CD14-positive monocyte (primary cell): Measurements from ENCODE around the gene FZD7. TPM values are rescaled to one million over a fixed set of nuclear protein-coding genes. Genes with fewer than 3 reads are reported as not detected.

ENCODE experiments used
- DNase-seq, 3 donors: peaks; one replicate each; pipeline ENCODE4 v3.0.0-alpha.2; 2011 to 2022
- H2AFZ ChIP-seq: 2 replicates; pipeline ENCODE4 v1.6.0; 2012; ENCODE audit warnings: mild to moderate bottlenecking, low read depth, low read length, inconsistent platforms; ENCODE audit not compliant: insufficient read depth, poor library complexity, severe bottlenecking
- H3K27ac ChIP-seq, 2 donors: 1 replicate in 1 of 2; 2 replicates in 1 of 2; pipeline ENCODE4 v1.5.1; 2012 to 2013; ENCODE audit warnings: low read length in 2 of 2, control low read depth in 1 of 2, inconsistent platforms in 1 of 2, low read depth in 1 of 2, mild to moderate bottlenecking in 1 of 2
- H3K27me3 ChIP-seq, 2 donors: one replicate each; pipeline versions ENCODE4 v1.6.0 to v1.6.1; 2011 to 2013; ENCODE audit warnings: low read length in 2 of 2; ENCODE audit not compliant: control insufficient read depth in 2 of 2, insufficient read depth in 2 of 2
- H3K36me3 ChIP-seq, 2 donors: replicated peaks in 1 of 2; 1 replicate in 1 of 2; 2 replicates in 1 of 2; pipeline versions ENCODE4 v1.5.1 to v1.6.1; 2012 to 2013; ENCODE audit warnings: low read length in 2 of 2, control low read depth in 1 of 2, inconsistent platforms in 1 of 2, mild to moderate bottlenecking in 1 of 2; ENCODE audit not compliant: insufficient read depth in 2 of 2, control insufficient read depth in 1 of 2
- H3K4me1 ChIP-seq, 2 donors: 1 replicate in 1 of 2; 2 replicates in 1 of 2; pipeline versions ENCODE4 v1.5.1 to v1.6.1; 2012 to 2013; ENCODE audit warnings: low read length in 2 of 2, control low read depth in 1 of 2, inconsistent platforms in 1 of 2, mild to moderate bottlenecking in 1 of 2, moderate library complexity in 1 of 2; ENCODE audit not compliant: insufficient read depth in 2 of 2, control insufficient read depth in 1 of 2
- H3K4me2 ChIP-seq: replicated peaks from 2 replicates; pipeline ENCODE3; 2012; ENCODE audit warnings: low read length, moderate library complexity, mild to moderate bottlenecking; ENCODE audit not compliant: poor library complexity, severe bottlenecking; ENCODE audit errors: extremely low read depth
- H3K4me3 ChIP-seq, 3 experiments: fragments of 200-600 bp in 1 of 3; sonication (generic) in 1 of 3; replicated peaks in 1 of 3; 1 replicate in 2 of 3; 2 replicates in 1 of 3; pipeline ENCODE4 v1.5.1; 2011 to 2013; ENCODE audit warnings: low read length in 3 of 3, mild to moderate bottlenecking in 3 of 3, control low read depth in 2 of 3, low read depth in 2 of 3, inconsistent platforms in 1 of 3, moderate library complexity in 1 of 3
- H3K79me2 ChIP-seq: 2 replicates; pipeline ENCODE4 v1.6.0; 2012; ENCODE audit warnings: mild to moderate bottlenecking, control low read depth, inconsistent platforms, low read length, moderate library complexity; ENCODE audit not compliant: insufficient read depth
- H3K9ac ChIP-seq: 2 replicates; pipeline ENCODE4 v1.6.0; 2017; ENCODE audit warnings: low read length, mild to moderate bottlenecking; ENCODE audit not compliant: insufficient read depth, poor library complexity, severe bottlenecking
- H3K9me3 ChIP-seq, 2 donors: replicated peaks in 1 of 2; 1 replicate in 1 of 2; 2 replicates in 1 of 2; pipeline versions ENCODE4 v1.5.1 to v1.6.1; 2012 to 2013; ENCODE audit warnings: low read length in 2 of 2, control low read depth in 1 of 2; ENCODE audit not compliant: control insufficient read depth in 1 of 2, insufficient read depth in 1 of 2
- H4K20me1 ChIP-seq: 2 replicates; pipeline ENCODE4 v1.6.0; 2012; ENCODE audit warnings: mild to moderate bottlenecking, low read length, control low read depth, moderate library complexity; ENCODE audit not compliant: insufficient read depth
- H3K27ac Mint-ChIP-seq, 7 donors: one replicate each; pipeline ENCODE4 v1.8.0; 2020; ENCODE audit warnings: mild to moderate bottlenecking in 7 of 7, mixed read lengths in 7 of 7, moderate library complexity in 6 of 7, inconsistent platforms in 2 of 7
- H3K27me3 Mint-ChIP-seq, 3 donors: one replicate each; pipeline ENCODE4 v1.8.0; 2021 to 2022; ENCODE audit warnings: low read depth in 3 of 3, mild to moderate bottlenecking in 3 of 3, mixed read lengths in 3 of 3, moderate library complexity in 3 of 3, inconsistent platforms in 1 of 3
- H3K36me3 Mint-ChIP-seq, 2 donors: one replicate each; pipeline ENCODE4 v1.8.0; 2020; ENCODE audit warnings: mixed read lengths in 2 of 2, inconsistent platforms in 1 of 2, mild to moderate bottlenecking in 1 of 2
- H3K4me1 Mint-ChIP-seq: one replicate; pipeline ENCODE4 v1.8.0; 2020; ENCODE audit warnings: mild to moderate bottlenecking, mixed read lengths
- H3K4me3 Mint-ChIP-seq, 2 donors: one replicate each; pipeline ENCODE4 v1.8.0; 2020; ENCODE audit warnings: mild to moderate bottlenecking in 2 of 2, mixed read lengths in 2 of 2, moderate library complexity in 1 of 2
- H3K9me3 Mint-ChIP-seq, 7 donors: one replicate each; pipeline ENCODE4 v1.8.0; 2020 to 2022; ENCODE audit warnings: mixed read lengths in 7 of 7, mild to moderate bottlenecking in 6 of 7, moderate library complexity in 6 of 7, inconsistent platforms in 2 of 7
- WGBS: methylation state at CpG from one replicate; pipeline ENCODE4 v1.1.5; 2013; ENCODE audit warnings: missing lambda C conversion rate; ENCODE audit not compliant: insufficient coverage; 5-methylcytosine and 5-hydroxymethylcytosine counted together
- intact Hi-C, 2 donors: fragments of 100-400 bp; cut with micrococcal nuclease; formaldehyde crosslinking; loops; one replicate each; pipeline versions ENCODE4 v1.15.0 to v1.15.1; 2023
- polyA plus RNA-seq, 3 donors: library from polyadenylated mRNA; depleted of rRNA in 1 of 3; unstranded in 2 of 3; stranded (reverse) in 1 of 3; fragments of 300-500 nt in 2 of 3; fragments of >200 nt in 1 of 3; fragmentation: Illumina TruSeq in 2 of 3; gene quantifications; 1 replicate in 2 of 3; 2 replicates in 1 of 3; pipeline ENCODE4 v1.2.3, GENCODE V29; 2012 to 2021
- TF ChIP-seq, protein P1 (sequence below): fragments of 200-600 bp; IDR thresholded peaks from one replicate; pipeline ENCODE4 v1.8.0; 2022; ENCODE audit warnings: antibody characterized with exemption, mild to moderate bottlenecking

The FZD7 gene
- polyA plus RNA-seq, 3 donors, result 0.05 to 0.28 TPM; not detected in 1

- no peak overlapping the region for H3K4me3 ChIP-seq
- no peaks in the 10 kb centered on the region for H3K9me3 ChIP-seq
- 100% methylated on average over 2 of the region's 2 CpGs for WGBS
- TF ChIP-seq, protein P1, sequence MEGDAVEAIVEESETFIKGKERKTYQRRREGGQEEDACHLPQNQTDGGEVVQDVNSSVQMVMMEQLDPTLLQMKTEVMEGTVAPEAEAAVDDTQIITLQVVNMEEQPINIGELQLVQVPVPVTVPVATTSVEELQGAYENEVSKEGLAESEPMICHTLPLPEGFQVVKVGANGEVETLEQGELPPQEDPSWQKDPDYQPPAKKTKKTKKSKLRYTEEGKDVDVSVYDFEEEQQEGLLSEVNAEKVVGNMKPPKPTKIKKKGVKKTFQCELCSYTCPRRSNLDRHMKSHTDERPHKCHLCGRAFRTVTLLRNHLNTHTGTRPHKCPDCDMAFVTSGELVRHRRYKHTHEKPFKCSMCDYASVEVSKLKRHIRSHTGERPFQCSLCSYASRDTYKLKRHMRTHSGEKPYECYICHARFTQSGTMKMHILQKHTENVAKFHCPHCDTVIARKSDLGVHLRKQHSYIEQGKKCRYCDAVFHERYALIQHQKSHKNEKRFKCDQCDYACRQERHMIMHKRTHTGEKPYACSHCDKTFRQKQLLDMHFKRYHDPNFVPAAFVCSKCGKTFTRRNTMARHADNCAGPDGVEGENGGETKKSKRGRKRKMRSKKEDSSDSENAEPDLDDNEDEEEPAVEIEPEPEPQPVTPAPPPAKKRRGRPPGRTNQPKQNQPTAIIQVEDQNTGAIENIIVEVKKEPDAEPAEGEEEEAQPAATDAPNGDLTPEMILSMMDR, result no peak
- no peak overlapping the region for H3K27ac ChIP-seq
- intact Hi-C loops, result no loop called here
- H3K9me3 Mint-ChIP-seq, result peaks cover 0 to 1% (median 0%) of the 10 kb centered on the region in 7 donors
- H4K20me1 ChIP-seq, result no peaks in the 10 kb centered on the region
- no peak overlapping the region for H3K4me3 Mint-ChIP-seq
- no peaks in the 10 kb centered on the region for H3K36me3 ChIP-seq
- no peaks in the 10 kb centered on the region for H3K36me3 Mint-ChIP-seq
- peaks cover 2 to 12% (median 4%) of the 10 kb centered on the region in 3 donors for H3K27me3 Mint-ChIP-seq
- H3K27me3 ChIP-seq, result no peaks in the 10 kb centered on the region
- no peak overlapping the region for H3K27ac Mint-ChIP-seq
- no peak overlapping the region for H2AFZ ChIP-seq
- no peaks in the 10 kb centered on the region for H3K79me2 ChIP-seq
- no peak overlapping the region for H3K4me2 ChIP-seq
- no peaks in the 10 kb centered on the region for H3K4me1 Mint-ChIP-seq
- no peaks in the 10 kb centered on the region for H3K4me1 ChIP-seq
- H3K9ac ChIP-seq, result no peak overlapping the region
- no peak for DNase-seq
Observed at GRCh38 chr2:202049092-202049728, 15.6 kb downstream of the FZD7 start.

DNA sequence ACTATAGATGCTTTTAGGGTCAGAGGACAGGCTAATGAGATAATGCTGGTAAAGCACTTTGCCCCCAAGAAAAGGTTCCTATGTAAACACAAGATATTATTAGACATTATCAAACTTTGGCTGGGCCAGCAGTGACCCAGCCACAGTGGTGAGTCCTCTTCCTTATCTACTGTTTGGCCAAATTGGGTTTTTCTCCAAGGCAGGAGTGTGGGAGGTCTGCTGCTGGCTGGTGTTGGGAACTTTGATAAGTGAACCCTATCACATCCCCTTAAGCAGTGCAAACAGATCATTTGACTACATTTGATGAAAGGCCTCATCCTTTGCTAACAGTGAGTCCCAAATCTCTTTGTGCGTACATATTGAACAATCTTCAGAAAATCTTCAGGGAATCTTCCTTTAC, 16.2 kb downstream of the FZD7 start:
- H3K79me2 ChIP-seq, result no peaks in the 10 kb centered on the region
- WGBS, result no CpG with 5 or more reads among the region's 1 CpG
- intact Hi-C loops, result no loop called here

More for the DNA sequence above, 16.2 kb downstream of the FZD7 start:
- no peaks in the 10 kb centered on the region for H4K20me1 ChIP-seq
- H2AFZ ChIP-seq, result no peak overlapping the region
- Mint-ChIP-seq H3K4me3 (no peak overlapping the region), H3K27ac (no peak overlapping the region), H3K27me3 (peaks cover 2 to 14% (median 4%) of the 10 kb centered on the region in 3 donors), H3K9me3 (peaks cover 0 to 1% (median 0%) of the 10 kb centered on the region in 7 donors), H3K4me1 (no peaks in the 10 kb centered on the region), H3K36me3 (no peaks in the 10 kb centered on the region)
- no peaks in the 10 kb centered on the region for H3K36me3 ChIP-seq
- no peak overlapping the region for H3K4me2 ChIP-seq
- no peak for DNase-seq
- no peaks in the 10 kb centered on the region for H3K27me3 ChIP-seq
- TF ChIP-seq, protein P1, result no peak
- no peak overlapping the region for H3K4me3 ChIP-seq
- H3K9me3 ChIP-seq, result no peaks in the 10 kb centered on the region
- no peaks in the 10 kb centered on the region for H3K4me1 ChIP-seq
- no peak overlapping the region for H3K9ac ChIP-seq
- no peak overlapping the region for H3K27ac ChIP-seq
